Liver (tissue), 9 donors: Measurements from ENCODE around the gene NTPCR. TPM values are rescaled to one million over a fixed set of nuclear protein-coding genes. Genes with fewer than 3 reads are reported as not detected.

Experiments
- DNase-seq: peaks from one replicate; pipeline ENCODE4 v3.0.0-alpha.2; 2017; ENCODE audit warnings: low spot score
- H3K27ac ChIP-seq, 2 donors: one replicate each; pipeline ENCODE4 v1.7.0; 2013; ENCODE audit warnings: inconsistent platforms in 2 of 2, low read length in 2 of 2, control low read depth in 1 of 2, low read depth in 1 of 2, mild to moderate bottlenecking in 1 of 2
- H3K27me3 ChIP-seq, 4 donors: one replicate each; pipeline versions ENCODE4 v1.6.1 to v1.7.0; 2013; ENCODE audit warnings: low read length in 3 of 4, inconsistent platforms in 1 of 4, mild to moderate bottlenecking in 1 of 4, moderate library complexity in 1 of 4; ENCODE audit not compliant: control insufficient read depth in 4 of 4, insufficient read depth in 4 of 4
- H3K36me3 ChIP-seq, 4 donors: one replicate each; pipeline versions ENCODE4 v1.6.1 to v1.7.0; 2013; ENCODE audit warnings: low read length in 3 of 4, mild to moderate bottlenecking in 3 of 4, low read depth in 1 of 4, moderate library complexity in 1 of 4; ENCODE audit not compliant: control insufficient read depth in 4 of 4, insufficient read depth in 3 of 4
- H3K4me1 ChIP-seq, 4 donors: one replicate each; pipeline versions ENCODE4 v1.6.1 to v1.7.0; 2013; ENCODE audit warnings: low read length in 3 of 4, mild to moderate bottlenecking in 3 of 4, moderate library complexity in 1 of 4; ENCODE audit not compliant: control insufficient read depth in 4 of 4, insufficient read depth in 4 of 4
- H3K4me3 ChIP-seq, 3 donors: one replicate each; pipeline versions ENCODE4 v1.6.1 to v1.7.0; 2013; ENCODE audit warnings: low read length in 3 of 3, control low read depth in 1 of 3, low read depth in 1 of 3, mild to moderate bottlenecking in 1 of 3
- H3K9ac ChIP-seq, 2 donors: one replicate each; pipeline ENCODE4 v1.7.0; 2013; ENCODE audit warnings: low read length in 2 of 2, mild to moderate bottlenecking in 2 of 2, moderate library complexity in 2 of 2, control low read depth in 1 of 2, low read depth in 1 of 2
- H3K9me3 ChIP-seq, 4 donors: one replicate each; pipeline versions ENCODE4 v1.6.1 to v1.7.0; 2013; ENCODE audit warnings: low read length in 3 of 4; ENCODE audit not compliant: control insufficient read depth in 4 of 4
- FOXA2 ChIP-seq: IDR thresholded peaks from 2 replicates; pipeline ENCODE4 v1.6.1; 2016; ENCODE audit warnings: antibody characterized with exemption
- HNF4A ChIP-seq, 2 donors: conservative IDR thresholded peaks; 2 replicates each; pipeline ENCODE4 v1.6.1; 2016; ENCODE audit warnings: antibody characterized with exemption in 2 of 2, mild to moderate bottlenecking in 2 of 2
- HNF4G ChIP-seq: IDR thresholded peaks from 2 replicates; pipeline ENCODE4 v1.6.1; 2016; ENCODE audit warnings: antibody characterized with exemption
- JUND ChIP-seq, 2 donors: IDR thresholded peaks; 2 replicates each; pipeline ENCODE4 v1.6.1; 2016; ENCODE audit warnings: antibody characterized with exemption in 2 of 2
- NR2F2 ChIP-seq: IDR thresholded peaks from 2 replicates; pipeline ENCODE4 v1.6.1; 2016; ENCODE audit warnings: antibody characterized with exemption
- RAD21 ChIP-seq, 2 donors: IDR thresholded peaks; 2 replicates each; pipeline ENCODE4 v1.6.1; 2016; ENCODE audit warnings: antibody characterized with exemption in 2 of 2, mild to moderate bottlenecking in 2 of 2
- RXRA ChIP-seq, 2 donors: IDR thresholded peaks; 2 replicates each; pipeline ENCODE4 v1.6.1; 2017 to 2018; ENCODE audit warnings: antibody characterized with exemption in 2 of 2, mild to moderate bottlenecking in 1 of 2
- SP1 ChIP-seq: IDR thresholded peaks from 2 replicates; pipeline ENCODE4 v1.6.1; 2018; ENCODE audit warnings: antibody characterized with exemption, mild to moderate bottlenecking
- TAF1 ChIP-seq: conservative IDR thresholded peaks from 2 replicates; pipeline ENCODE4 v1.6.1; 2016; ENCODE audit warnings: antibody characterized with exemption, mild to moderate bottlenecking
- YY1 ChIP-seq: IDR thresholded peaks from 2 replicates; pipeline ENCODE4 v1.6.1; 2016; ENCODE audit warnings: antibody characterized with exemption, mild to moderate bottlenecking
- WGBS: extraction: QIAGEN DNeasy Blood & Tissue Kit; methylation state at CpG from one replicate; pipeline ENCODE4 v1.1.7; 2013; 5-methylcytosine and 5-hydroxymethylcytosine counted together
- polyA plus RNA-seq, 2 donors: library from polyadenylated mRNA; stranded (reverse) in 1 of 2; unstranded in 1 of 2; fragments of 200-250 nt in 1 of 2; fragments of >200 nt in 1 of 2; fragmentation: Nextera tagmentation in 1 of 2; extraction: Ambion mirVana in 1 of 2; gene quantifications; one replicate each; pipeline versions ENCODE4 v1.2.1 to v1.2.3, GENCODE V29; 2013 to 2015
- total RNA-seq, 2 donors: library from RNA; depleted of rRNA; stranded (reverse); fragments of >200 nt; gene quantifications; one replicate each; pipeline ENCODE4 v1.2.3, GENCODE V29; 2014
- TF ChIP-seq, protein P1 (sequence below): IDR thresholded peaks from 2 replicates; pipeline ENCODE4 v1.6.1; 2016; ENCODE audit warnings: antibody characterized with exemption
- TF ChIP-seq, protein P2 (sequence below): IDR thresholded peaks from 2 replicates; pipeline ENCODE4 v1.6.1; 2016; ENCODE audit warnings: antibody characterized with exemption
- TF ChIP-seq, protein P3 (sequence below): IDR thresholded peaks from 2 replicates; pipeline ENCODE4 v1.6.1; 2016; ENCODE audit warnings: antibody characterized with exemption
- TF ChIP-seq, protein P4 (sequence below): fragments of 150-350 bp; IDR thresholded peaks from 2 replicates; pipeline ENCODE4 v1.5.1; 2017; ENCODE audit warnings: improper control_type of control experiment, low read depth, low read length; ENCODE audit not compliant: missing input control
- TF ChIP-seq, protein P5 (sequence below): IDR thresholded peaks from 2 replicates; pipeline ENCODE4 v1.6.1; 2016; ENCODE audit warnings: antibody characterized with exemption, mild to moderate bottlenecking
- donor health status: healthy.
- donor health status: healthy.
- donor health status: healthy.
- donor health status: healthy.
- donor health status: healthy.

Gene NTPCR
- total and polyA plus RNA-seq, 4 donors: 7.2 to 37.2 (median 19.2) TPM

DNA sequence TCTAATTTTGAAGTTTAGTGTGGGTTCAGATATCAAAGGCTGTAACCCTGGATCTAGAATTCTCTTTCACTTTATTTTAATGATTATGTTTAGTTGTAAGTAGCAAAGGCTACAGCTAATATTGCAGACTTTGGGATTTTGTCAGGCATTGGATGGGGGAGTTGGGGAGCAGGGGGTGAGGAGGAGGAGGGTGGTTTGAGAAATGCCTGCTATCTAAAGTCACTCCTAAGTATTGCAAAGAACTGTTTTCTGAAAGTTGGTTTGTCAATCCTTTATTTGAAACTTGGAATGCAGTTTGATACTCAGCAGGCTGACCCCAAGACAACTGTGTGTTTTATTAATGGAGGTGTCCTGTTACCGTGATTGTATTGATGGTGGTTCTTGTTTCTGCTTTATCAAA is 1.2 kb downstream of the NTPCR start:
- Histone ChIP-seq H3K4me1 (peaks cover 0 to 13% (median 10%) of the 10 kb centered on the region in 4 donors), H3K9me3 (no peaks in the 10 kb centered on the region), H3K36me3 (peaks cover 0 to 7% (median 5%) of the 10 kb centered on the region in 4 donors), H3K9ac (no peak overlapping the region), H3K27me3 (no peaks in the 10 kb centered on the region), H3K27ac (no peak overlapping the region), H3K4me3 (peak overlapping the region in 1 of 3 donors; percentile 96)
- WGBS: 72% methylated on average over 1 of the region's 1 CpG
- TF ChIP-seq TAF1: no peak
- no peak for TF ChIP-seq HNF4G
- TF ChIP-seq, protein P1, sequence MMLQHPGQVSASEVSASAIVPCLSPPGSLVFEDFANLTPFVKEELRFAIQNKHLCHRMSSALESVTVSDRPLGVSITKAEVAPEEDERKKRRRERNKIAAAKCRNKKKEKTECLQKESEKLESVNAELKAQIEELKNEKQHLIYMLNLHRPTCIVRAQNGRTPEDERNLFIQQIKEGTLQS: no peak
- TF ChIP-seq JUND (IDR thresholded peaks at IDR 0.05): no peak
- TF ChIP-seq, protein P2, sequence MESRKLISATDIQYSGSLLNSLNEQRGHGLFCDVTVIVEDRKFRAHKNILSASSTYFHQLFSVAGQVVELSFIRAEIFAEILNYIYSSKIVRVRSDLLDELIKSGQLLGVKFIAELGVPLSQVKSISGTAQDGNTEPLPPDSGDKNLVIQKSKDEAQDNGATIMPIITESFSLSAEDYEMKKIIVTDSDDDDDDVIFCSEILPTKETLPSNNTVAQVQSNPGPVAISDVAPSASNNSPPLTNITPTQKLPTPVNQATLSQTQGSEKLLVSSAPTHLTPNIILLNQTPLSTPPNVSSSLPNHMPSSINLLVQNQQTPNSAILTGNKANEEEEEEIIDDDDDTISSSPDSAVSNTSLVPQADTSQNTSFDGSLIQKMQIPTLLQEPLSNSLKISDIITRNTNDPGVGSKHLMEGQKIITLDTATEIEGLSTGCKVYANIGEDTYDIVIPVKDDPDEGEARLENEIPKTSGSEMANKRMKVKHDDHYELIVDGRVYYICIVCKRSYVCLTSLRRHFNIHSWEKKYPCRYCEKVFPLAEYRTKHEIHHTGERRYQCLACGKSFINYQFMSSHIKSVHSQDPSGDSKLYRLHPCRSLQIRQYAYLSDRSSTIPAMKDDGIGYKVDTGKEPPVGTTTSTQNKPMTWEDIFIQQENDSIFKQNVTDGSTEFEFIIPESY: no peak
- no peak for TF ChIP-seq SP1
- TF ChIP-seq, protein P3, sequence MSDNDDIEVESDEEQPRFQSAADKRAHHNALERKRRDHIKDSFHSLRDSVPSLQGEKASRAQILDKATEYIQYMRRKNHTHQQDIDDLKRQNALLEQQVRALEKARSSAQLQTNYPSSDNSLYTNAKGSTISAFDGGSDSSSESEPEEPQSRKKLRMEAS: no peak
- TF ChIP-seq, protein P4, sequence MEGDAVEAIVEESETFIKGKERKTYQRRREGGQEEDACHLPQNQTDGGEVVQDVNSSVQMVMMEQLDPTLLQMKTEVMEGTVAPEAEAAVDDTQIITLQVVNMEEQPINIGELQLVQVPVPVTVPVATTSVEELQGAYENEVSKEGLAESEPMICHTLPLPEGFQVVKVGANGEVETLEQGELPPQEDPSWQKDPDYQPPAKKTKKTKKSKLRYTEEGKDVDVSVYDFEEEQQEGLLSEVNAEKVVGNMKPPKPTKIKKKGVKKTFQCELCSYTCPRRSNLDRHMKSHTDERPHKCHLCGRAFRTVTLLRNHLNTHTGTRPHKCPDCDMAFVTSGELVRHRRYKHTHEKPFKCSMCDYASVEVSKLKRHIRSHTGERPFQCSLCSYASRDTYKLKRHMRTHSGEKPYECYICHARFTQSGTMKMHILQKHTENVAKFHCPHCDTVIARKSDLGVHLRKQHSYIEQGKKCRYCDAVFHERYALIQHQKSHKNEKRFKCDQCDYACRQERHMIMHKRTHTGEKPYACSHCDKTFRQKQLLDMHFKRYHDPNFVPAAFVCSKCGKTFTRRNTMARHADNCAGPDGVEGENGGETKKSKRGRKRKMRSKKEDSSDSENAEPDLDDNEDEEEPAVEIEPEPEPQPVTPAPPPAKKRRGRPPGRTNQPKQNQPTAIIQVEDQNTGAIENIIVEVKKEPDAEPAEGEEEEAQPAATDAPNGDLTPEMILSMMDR: no peak
- TF ChIP-seq, protein P5, sequence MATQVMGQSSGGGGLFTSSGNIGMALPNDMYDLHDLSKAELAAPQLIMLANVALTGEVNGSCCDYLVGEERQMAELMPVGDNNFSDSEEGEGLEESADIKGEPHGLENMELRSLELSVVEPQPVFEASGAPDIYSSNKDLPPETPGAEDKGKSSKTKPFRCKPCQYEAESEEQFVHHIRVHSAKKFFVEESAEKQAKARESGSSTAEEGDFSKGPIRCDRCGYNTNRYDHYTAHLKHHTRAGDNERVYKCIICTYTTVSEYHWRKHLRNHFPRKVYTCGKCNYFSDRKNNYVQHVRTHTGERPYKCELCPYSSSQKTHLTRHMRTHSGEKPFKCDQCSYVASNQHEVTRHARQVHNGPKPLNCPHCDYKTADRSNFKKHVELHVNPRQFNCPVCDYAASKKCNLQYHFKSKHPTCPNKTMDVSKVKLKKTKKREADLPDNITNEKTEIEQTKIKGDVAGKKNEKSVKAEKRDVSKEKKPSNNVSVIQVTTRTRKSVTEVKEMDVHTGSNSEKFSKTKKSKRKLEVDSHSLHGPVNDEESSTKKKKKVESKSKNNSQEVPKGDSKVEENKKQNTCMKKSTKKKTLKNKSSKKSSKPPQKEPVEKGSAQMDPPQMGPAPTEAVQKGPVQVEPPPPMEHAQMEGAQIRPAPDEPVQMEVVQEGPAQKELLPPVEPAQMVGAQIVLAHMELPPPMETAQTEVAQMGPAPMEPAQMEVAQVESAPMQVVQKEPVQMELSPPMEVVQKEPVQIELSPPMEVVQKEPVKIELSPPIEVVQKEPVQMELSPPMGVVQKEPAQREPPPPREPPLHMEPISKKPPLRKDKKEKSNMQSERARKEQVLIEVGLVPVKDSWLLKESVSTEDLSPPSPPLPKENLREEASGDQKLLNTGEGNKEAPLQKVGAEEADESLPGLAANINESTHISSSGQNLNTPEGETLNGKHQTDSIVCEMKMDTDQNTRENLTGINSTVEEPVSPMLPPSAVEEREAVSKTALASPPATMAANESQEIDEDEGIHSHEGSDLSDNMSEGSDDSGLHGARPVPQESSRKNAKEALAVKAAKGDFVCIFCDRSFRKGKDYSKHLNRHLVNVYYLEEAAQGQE: no peak
- TF ChIP-seq RAD21 (IDR thresholded peaks at IDR 0.05): no peak
- no peak for TF ChIP-seq FOXA2
- TF ChIP-seq YY1: no peak
- TF ChIP-seq NR2F2: no peak
- TF ChIP-seq RXRA (IDR thresholded peaks at IDR 0.05): no peak
- TF ChIP-seq HNF4A (conservative IDR thresholded peaks at IDR 0.05): no peak
- no peak for DNase-seq
